Neural crest cell (in vitro differentiated cells): ENCODE results near the gene MPHOSPH10. TPM values are rescaled to one million over a fixed set of nuclear protein-coding genes. Genes with fewer than 3 reads are reported as not detected.

Source experiments
- DNase-seq: peaks from one replicate; pipeline ENCODE4 v3.0.0; 2021; ENCODE audit warnings: low read depth, mixed read lengths, low spot score
- H3K27ac Mint-ChIP-seq: one replicate; pipeline ENCODE4 v1.8.0; 2021; ENCODE audit warnings: mild to moderate bottlenecking, mixed read lengths; ENCODE audit not compliant: unreplicated experiment
- H3K27me3 Mint-ChIP-seq: 2 replicates; pipeline ENCODE4 v1.8.0; 2021; ENCODE audit warnings: low read depth, mild to moderate bottlenecking, mixed read lengths
- H3K36me3 Mint-ChIP-seq: 2 replicates; pipeline ENCODE4 v1.8.0; 2021; ENCODE audit warnings: low read depth, mild to moderate bottlenecking, mixed read lengths
- H3K4me1 Mint-ChIP-seq: 2 replicates; pipeline ENCODE4 v1.8.0; 2021; ENCODE audit warnings: mixed read lengths
- H3K4me3 Mint-ChIP-seq: one replicate; pipeline ENCODE4 v1.8.0; 2021; ENCODE audit warnings: mild to moderate bottlenecking, mixed read lengths
- H3K9me3 Mint-ChIP-seq: 2 replicates; pipeline ENCODE4 v1.8.0; 2021; ENCODE audit warnings: mixed read lengths
- total RNA-seq: library from RNA; stranded (reverse); gene quantifications from 2 replicates; pipeline ENCODE4 v1.2.1, GENCODE V29; 2021
- TF ChIP-seq, protein P1 (sequence below): fragments of 200-600 bp; sonication (generic); conservative IDR thresholded peaks from 2 replicates; pipeline ENCODE4 v1.5.0; 2021; ENCODE audit warnings: antibody characterized with exemption, mild to moderate bottlenecking

Gene MPHOSPH10
- total RNA-seq, 1 donor from 2014 or later: 41.7 TPM

DNA sequence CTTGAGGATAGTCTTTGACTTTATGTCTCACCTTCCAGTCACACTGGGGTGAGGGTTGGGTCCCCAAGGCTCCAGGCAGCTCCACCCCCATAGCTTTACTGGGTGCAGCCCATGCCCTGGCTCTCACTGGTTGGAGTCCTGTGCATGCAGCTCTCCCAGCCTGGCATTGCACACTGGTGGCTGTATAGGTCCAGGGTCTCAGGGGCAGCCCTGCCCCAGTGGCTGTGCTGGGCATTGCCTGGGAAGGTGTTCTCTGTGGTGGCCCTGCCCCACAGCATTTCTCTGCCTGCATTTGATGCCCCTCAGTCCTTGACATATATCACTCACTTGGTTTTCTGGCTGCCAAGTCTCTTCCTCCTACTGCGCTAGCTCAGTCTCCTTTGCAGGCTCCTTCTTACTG, 21.2 kb downstream of the MPHOSPH10 start:
- no peak for DNase-seq
- Mint-ChIP-seq H3K36me3 (peaks cover 10% of the 10 kb centered on the region), H3K27ac (no peak overlapping the region), H3K4me1 (peaks cover 6% of the 10 kb centered on the region), H3K9me3 (no peaks in the 10 kb centered on the region), H3K27me3 (no peaks in the 10 kb centered on the region), H3K4me3 (no peak overlapping the region)
- TF ChIP-seq, protein P1, sequence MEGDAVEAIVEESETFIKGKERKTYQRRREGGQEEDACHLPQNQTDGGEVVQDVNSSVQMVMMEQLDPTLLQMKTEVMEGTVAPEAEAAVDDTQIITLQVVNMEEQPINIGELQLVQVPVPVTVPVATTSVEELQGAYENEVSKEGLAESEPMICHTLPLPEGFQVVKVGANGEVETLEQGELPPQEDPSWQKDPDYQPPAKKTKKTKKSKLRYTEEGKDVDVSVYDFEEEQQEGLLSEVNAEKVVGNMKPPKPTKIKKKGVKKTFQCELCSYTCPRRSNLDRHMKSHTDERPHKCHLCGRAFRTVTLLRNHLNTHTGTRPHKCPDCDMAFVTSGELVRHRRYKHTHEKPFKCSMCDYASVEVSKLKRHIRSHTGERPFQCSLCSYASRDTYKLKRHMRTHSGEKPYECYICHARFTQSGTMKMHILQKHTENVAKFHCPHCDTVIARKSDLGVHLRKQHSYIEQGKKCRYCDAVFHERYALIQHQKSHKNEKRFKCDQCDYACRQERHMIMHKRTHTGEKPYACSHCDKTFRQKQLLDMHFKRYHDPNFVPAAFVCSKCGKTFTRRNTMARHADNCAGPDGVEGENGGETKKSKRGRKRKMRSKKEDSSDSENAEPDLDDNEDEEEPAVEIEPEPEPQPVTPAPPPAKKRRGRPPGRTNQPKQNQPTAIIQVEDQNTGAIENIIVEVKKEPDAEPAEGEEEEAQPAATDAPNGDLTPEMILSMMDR: no peak

DNA sequence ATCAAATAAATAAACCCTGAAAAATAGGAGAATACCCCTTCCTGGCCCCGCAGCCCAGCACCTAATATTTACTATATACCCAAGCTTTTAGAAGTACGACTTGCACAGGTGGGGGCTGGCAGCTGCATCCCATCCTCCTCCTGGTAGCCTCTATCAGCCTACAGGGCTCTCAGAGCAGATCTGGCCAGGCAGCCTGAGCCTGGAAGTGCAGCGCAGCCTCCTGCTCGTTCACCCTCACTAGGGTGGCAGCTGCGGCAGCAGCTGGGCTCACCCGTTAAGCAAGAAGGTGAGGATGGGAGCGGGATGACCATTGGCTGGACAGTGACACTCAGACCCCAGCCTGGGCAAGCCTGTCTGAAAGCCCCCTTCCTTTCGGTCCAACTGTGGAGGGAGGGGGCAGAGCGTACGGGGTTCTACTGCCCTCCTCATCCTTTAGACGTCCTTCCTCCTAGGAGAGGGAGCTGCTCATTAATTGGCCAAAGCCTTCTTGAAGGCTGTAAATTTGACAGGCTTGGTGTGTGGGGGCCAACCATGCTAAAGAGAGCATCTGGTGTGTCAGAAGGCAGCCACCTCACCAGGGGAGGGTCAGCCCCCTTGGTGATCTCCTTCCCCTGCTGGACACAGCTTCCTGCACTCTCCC, 23.3 kb downstream of the MPHOSPH10 start:
- Mint-ChIP-seq H3K9me3 (no peaks in the 10 kb centered on the region), H3K27ac (no peak overlapping the region), H3K27me3 (no peaks in the 10 kb centered on the region), H3K4me1 (peaks cover 13% of the 10 kb centered on the region), H3K36me3 (peaks cover 3% of the 10 kb centered on the region), H3K4me3 (no peak overlapping the region)
- no peak for DNase-seq
- TF ChIP-seq, protein P1: no peak

DNA sequence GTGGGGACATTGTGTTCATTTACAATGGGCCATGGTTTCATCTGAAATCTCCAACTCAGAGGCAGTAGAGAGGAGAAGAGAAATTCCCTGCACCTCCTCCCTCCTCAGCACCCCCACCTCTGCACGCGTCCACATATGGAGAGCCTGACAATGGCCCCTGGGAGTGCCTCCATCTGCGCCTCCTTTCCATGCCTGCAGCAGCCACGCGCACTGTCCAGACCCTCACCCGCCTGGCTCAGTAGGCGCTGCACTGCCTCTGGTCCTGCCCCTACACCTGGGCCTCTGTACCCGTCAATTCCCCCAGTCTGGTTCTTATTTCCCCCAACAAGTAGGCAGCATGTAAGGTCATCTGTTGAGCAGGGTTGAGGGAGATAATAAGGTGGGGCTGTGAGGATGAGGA, 23.8 kb downstream of the MPHOSPH10 start:
- H3K4me3 Mint-ChIP-seq: no peak overlapping the region
- TF ChIP-seq, protein P1: no peak
- no peaks in the 10 kb centered on the region for H3K27me3 Mint-ChIP-seq
- no peak overlapping the region for H3K27ac Mint-ChIP-seq
- H3K4me1 Mint-ChIP-seq: peaks cover 13% of the 10 kb centered on the region
- H3K36me3 Mint-ChIP-seq: peaks cover 3% of the 10 kb centered on the region
- no peaks in the 10 kb centered on the region for H3K9me3 Mint-ChIP-seq
- DNase-seq: no peak

DNA sequence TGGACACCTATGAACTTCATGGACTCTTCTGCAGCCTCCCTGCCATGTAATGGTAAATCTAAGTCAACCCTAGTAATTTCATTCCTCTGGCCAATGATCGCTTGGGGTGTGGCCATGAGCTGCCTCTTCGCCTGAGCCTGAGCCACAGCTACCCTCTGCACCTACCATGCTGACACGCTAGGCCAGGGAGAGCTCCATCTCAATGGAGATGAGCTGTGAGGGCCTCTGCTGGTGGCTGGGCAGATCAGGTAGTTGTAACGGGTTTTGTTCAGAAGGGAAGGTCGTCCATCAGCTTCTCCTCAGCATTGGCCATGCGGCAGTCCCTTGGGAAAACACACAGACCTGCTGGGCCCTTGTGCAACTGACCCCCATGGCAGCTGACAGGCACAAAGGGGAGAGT, 24.4 kb downstream of the MPHOSPH10 start:
- Mint-ChIP-seq H3K9me3 (no peaks in the 10 kb centered on the region), H3K27me3 (no peaks in the 10 kb centered on the region), H3K4me1 (peaks cover 13% of the 10 kb centered on the region), H3K36me3 (peaks cover 3% of the 10 kb centered on the region), H3K4me3 (no peak overlapping the region), H3K27ac (no peak overlapping the region)
- no peak for DNase-seq
- TF ChIP-seq, protein P1: no peak

DNA sequence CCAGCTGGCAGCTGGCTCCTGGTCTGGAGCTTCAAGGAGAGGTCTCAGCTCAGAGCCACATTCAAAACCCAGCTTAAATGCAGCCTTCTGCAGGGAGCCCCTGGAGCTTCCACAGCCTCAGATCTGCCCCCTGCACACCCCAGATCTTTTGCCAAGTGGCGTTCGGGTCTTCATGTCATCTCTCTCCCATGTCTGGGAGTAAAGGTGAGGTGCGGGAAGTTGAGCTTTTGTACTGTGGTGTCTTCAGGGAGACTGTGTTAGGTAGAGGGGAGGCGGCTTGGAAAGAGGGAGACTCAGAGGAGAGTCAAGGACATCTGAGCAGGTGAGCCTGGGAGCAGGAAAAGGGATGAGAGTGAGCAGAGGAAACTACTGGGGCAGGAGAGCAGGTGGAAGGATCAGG, 25.4 kb downstream of the MPHOSPH10 start:
- no peaks in the 10 kb centered on the region for H3K27me3 Mint-ChIP-seq
- peaks cover 2% of the 10 kb centered on the region for H3K36me3 Mint-ChIP-seq
- H3K4me1 Mint-ChIP-seq: peaks cover 13% of the 10 kb centered on the region
- H3K27ac Mint-ChIP-seq: no peak overlapping the region
- no peak overlapping the region for H3K4me3 Mint-ChIP-seq
- TF ChIP-seq, protein P1: no peak
- DNase-seq: no peak
- no peaks in the 10 kb centered on the region for H3K9me3 Mint-ChIP-seq
